GM15510 (cell line): ENCODE data around the gene FPR3.

Experiments
- POLR2A ChIP-seq: IDR thresholded peaks from 3 replicates; pipeline ENCODE4 v1.6.1; 2011; ENCODE audit warnings: borderline replicate concordance; ENCODE audit not compliant: insufficient read length; ENCODE audit errors: extremely low read depth

FPR3 gene

GRCh38 chr19:51794885-51795490 is at the start of gene FPR3:
Gene FPR3, plus strand, starts transcription at chr19:51795157. Its CDS starts 28,592 bp downstream, at chr19:51823749.
- TF ChIP-seq POLR2A, result no peak

DNA sequence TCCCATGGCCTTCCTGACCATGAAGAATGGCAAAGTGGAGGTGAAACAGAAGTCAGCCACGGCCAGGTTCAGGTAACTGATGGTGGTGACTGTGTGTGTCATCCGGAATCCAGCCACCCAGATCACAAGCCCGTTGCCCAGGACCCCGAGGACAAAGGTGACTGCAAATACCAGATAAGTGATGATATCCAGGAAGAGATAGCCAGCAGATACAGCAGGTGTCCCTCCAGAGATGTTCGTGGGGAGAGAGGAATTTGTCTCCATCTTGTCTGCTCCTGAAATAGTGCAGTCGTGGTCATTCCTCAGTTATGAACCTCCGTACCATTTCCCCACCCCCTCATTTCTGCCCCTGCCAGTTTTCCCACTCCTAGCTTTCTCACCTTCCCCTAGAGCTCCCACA is 48.2 kb upstream of the FPR3 start:
- no peak for TF ChIP-seq POLR2A

DNA sequence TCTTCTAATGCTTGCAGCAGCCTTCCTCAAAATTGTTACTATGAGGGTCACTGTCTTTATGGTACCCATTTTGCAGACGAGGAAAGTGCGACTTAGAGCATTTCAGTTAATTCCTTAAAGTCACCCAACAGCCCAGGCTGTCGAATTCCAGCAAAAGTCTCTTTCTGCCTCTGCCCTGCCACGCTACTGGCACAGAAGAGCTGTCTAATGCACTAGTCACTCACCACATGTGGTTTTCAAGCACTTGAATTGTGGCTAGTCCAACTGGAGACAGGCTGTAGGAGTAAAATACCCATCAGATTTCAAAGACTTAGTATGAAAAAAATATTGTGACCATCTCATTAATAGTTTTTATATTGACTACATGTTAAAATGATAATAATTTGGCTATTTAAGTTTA is 45.0 kb upstream of the FPR3 start:
- no peak for TF ChIP-seq POLR2A

DNA sequence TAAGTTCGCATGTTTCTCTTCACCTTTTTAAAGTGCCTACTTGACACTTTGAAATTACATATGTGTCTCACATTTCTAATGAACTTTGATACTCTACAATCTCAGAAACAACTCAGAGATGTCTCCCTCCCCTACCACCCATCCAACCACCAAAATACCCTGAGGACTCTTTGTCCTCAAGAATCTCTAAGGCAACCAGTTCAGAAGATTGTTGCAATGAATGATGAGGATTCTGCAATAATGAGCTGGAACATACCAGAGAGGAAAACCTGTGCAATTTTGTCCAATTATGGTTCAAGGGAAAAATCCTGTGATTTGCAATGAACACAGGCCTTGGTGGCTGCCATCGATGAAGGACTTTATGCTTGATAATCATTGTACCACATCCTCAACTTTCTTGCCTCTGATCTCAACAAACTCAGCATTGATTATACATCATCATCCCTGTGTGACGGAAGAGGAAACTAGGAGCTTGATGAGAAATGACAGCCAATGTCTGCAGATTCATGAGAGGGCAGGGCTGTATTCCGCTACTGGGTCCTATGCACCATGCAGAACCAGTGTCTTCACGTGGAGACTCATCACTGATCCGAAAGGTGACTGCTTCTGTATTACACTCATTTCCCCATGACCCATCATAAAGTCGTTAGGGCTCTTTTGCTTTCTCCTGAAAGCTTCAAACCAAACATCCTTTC is 44.4 kb upstream of the FPR3 start:
- TF ChIP-seq POLR2A, result no peak

DNA sequence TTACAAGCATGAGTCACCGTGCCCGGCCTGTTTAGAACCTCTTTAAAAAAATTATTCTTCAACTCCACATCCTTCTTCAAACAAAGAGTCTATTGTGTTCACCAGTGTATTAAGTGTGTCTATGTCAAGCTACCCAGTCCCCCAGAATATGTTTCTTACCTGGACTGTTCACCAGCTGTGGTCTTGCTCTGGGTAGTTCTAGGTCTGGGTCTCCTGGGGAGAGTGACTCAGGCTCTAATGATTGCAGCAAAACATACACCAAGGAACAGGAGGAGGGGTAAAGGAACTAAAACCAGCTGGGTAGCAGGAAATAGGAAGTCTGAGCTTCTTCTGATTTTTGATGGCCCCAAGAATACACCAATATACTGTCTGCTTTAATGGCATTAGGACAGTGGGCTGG is 43.3 kb upstream of the FPR3 start, which contains the start of gene FPR1:
Gene FPR1 (minus strand): TSS at position 224 of the 400 bp plus-strand sequence. CDS start 4,884 bp downstream, outside the sequence.
- no peak for TF ChIP-seq POLR2A

GRCh38 chr19:51754109-51754508 is 40.8 kb upstream of the FPR3 start:
- TF ChIP-seq POLR2A, result no peak

DNA sequence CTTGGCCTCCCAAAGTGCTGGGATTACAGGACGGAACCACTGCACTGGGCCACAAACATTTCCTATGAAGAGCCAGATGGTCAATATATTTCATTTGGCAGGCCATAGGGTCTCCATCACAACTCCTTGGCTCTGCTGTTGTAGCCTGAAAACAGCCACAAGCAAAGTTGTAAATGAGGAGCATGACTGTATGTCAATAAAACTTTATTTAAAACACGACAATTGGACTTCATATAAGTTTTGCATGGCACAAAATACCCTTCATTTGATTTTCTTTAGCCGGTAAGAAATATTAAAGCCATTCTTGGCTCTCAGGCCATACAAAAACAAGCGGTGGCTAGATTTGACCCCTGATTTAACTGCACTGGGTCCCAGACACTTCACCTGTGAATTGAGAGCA is 40.2 kb upstream of the FPR3 start:
- no peak for TF ChIP-seq POLR2A

GRCh38 chr19:51755571-51755970 is 39.4 kb upstream of the FPR3 start:
- TF ChIP-seq POLR2A, result no peak

DNA sequence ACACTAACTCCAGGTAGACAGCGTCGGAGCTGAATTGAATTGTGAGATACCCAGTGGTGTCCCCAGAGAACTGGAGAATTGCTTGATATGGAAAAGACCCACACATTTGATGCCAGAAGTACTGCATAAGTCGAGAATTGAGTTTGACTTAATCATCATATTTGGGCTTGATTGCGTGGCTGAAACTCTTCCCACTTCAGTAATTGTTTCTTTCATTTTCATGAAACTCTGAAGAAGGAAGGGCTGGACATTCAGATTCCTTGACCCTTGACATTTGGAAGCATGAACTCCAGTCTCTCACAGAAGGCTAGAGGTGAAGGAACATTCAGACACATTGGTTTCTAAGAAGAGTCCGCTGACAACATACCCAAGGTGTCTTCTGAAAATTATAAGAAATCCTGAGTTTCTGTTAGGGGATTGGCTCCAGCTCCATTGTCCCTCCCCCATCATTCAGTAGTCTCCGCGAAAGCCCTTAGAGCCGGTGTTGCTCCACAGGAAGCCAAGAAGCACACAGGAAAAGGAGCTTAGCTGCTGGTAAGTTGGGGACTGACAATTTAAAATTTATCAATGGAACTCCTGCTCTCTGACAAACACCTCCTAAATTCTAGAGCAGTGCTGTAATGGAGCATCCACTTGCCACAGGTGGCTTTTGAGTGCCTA is 34.1 kb upstream of the FPR3 start, which contains the start of gene FPR2:
Gene FPR2 (plus strand): TSS at position 484 of the 660 bp plus-strand sequence. CDS start 7,479 bp downstream, outside the sequence.
- TF ChIP-seq POLR2A, result no peak

GRCh38 chr19:51761696-51762095 is 33.3 kb upstream of the FPR3 start:
- TF ChIP-seq POLR2A, result no peak

DNA sequence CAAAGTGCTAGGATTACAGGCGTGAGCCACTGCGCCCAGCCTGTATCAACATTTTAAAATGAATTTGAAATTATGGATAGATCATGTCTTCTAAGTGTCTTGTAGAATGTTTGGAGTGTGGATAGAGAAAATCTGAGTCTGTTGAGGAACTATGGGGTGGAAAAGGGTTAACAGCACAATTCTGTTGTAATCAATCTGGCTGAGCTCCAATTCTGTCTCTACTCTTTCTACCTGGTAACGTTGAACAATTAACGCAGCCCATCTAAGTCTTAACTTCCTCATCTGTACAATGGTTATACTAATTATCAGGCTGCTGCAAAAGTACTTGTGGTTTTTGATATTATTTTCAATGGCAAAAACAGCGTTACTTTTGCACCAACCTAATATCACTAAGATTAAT is 29.9 kb upstream of the FPR3 start:
- TF ChIP-seq POLR2A, result no peak

GRCh38 chr19:51766461-51766860 is 28.5 kb upstream of the FPR3 start:
- no peak for TF ChIP-seq POLR2A

DNA sequence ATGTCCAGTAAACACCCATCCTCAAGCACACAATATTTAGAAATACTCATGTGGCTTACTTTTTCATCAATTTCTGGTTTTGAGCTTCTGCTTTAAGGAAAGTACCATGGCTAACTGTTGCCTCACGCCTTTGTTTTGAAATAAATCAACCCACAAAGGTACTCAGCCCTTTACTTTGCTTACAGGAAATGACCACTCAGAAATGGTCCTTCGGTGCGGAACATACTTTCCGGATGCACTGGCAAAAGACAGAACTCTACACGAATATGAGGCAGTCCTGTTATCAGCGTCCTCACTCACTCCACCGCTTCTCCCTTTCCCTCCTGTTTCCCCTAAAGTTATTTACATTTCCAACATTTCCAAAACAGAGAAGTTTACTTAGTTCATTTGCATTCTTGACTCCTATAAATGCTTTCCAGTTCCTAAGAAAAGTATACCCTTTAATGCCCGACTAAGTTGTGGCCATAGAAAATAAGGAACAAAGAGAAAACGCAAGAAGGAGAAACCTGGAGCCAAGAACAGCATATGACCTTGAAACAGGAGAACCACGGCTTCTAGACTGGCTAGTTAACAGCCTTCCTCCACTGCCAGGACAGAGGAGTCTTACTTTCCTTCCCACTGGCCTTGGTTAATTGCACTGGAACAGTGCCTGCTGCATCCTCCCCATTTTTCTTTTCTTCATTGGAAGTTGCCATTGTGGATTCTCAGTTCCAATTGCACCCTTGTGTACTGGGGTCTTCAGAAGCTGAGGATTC is 23.4 kb upstream of the FPR3 start:
- TF ChIP-seq POLR2A, result no peak

DNA sequence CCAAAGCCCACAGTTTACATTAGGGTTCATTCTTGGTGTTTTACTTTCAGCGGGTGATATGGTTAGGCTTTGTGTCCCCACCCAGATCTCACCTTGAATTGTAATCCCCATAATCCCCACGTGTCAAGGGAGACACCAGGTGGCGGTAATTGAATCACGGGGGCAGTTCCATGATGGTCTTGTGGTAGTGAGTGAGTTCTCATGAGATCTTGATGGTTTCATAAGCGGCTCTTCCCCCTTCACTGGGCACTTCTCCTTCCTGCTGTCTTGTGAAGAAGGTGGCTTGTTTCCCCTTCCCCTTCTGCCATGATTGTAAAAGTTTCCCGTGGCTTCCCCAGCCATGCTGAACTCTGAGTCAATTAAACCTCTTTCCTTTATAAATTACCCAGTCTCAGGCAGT is 22.0 kb upstream of the FPR3 start:
- TF ChIP-seq POLR2A, result no peak
